KMS-11 (cell line): Measurements from ENCODE around the gene DYNLL1.

Experiments used
- H2AFZ ChIP-seq: fragments of 200-600 bp; sonication (generic); 2 replicates; pipeline ENCODE4 v1.6.1; 2016; ENCODE audit warnings: antibody characterized with exemption, mixed run types, low read depth
- H3K27ac ChIP-seq: fragments of 200-600 bp; sonication (generic); 2 replicates; pipeline ENCODE4 v1.6.1; 2016; ENCODE audit warnings: mild to moderate bottlenecking, mixed run types
- H3K27me3 ChIP-seq: fragments of 200-600 bp; sonication (generic); 2 replicates; pipeline ENCODE4 v1.6.1; 2017; ENCODE audit warnings: mild to moderate bottlenecking, low read depth, mixed run types, moderate library complexity; ENCODE audit not compliant: insufficient read depth
- H3K36me3 ChIP-seq: fragments of 200-600 bp; sonication (generic); 2 replicates; pipeline ENCODE4 v1.6.1; 2017; ENCODE audit warnings: mild to moderate bottlenecking, mixed run types; ENCODE audit not compliant: insufficient read depth
- H3K4me1 ChIP-seq: fragments of 200-600 bp; sonication (generic); 2 replicates; pipeline ENCODE4 v1.6.1; 2016; ENCODE audit warnings: mild to moderate bottlenecking, low read depth, mixed run types; ENCODE audit not compliant: poor library complexity, severe bottlenecking
- H3K4me2 ChIP-seq: fragments of 200-600 bp; sonication (generic); 2 replicates; pipeline ENCODE4 v1.7.0; 2016; ENCODE audit warnings: mild to moderate bottlenecking, mixed run types
- H3K4me3 ChIP-seq: fragments of 200-600 bp; sonication (generic); IDR thresholded peaks from 2 replicates; pipeline ENCODE4 v1.6.1; 2017; ENCODE audit warnings: low read depth, low read length, mixed read lengths; ENCODE audit not compliant: insufficient read depth
- H3K79me2 ChIP-seq: fragments of 200-600 bp; sonication (generic); 2 replicates; pipeline ENCODE4 v1.6.1; 2016; ENCODE audit warnings: low read depth, mixed run types; ENCODE audit not compliant: insufficient read depth
- H3K9ac ChIP-seq: fragments of 200-600 bp; sonication (generic); 2 replicates; pipeline ENCODE4 v1.6.1; 2016; ENCODE audit warnings: mild to moderate bottlenecking, mixed run types
- H4K20me1 ChIP-seq: fragments of 200-600 bp; sonication (generic); 2 replicates; pipeline ENCODE4 v1.6.1; 2016; ENCODE audit warnings: mild to moderate bottlenecking, mixed run types; ENCODE audit not compliant: insufficient read depth
- TF ChIP-seq, protein P1 (sequence below): fragments of 200-600 bp; sonication (generic); conservative IDR thresholded peaks from 2 replicates; pipeline ENCODE4 v1.6.1; 2017; ENCODE audit warnings: low read depth, mild to moderate bottlenecking, antibody characterized with exemption, low read length, moderate library complexity, mixed read lengths

DYNLL1 gene

DNA sequence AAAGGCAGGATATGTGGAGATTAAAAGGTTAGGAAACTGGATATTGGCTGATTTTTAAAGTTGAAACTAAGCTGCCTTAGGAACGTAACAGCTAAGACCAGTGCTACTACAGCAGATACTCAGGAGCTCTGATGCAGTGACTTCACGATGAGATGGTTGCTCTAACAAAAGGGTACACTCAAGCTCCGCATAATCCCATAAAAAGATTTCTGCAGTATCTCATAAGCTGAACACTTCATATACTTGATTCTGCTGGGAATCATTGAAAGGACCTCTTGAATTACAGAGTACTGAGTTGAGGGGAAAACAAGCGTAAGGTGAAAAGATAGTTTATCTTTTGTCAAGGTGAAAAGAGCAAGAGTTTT, 41.9 kb downstream of the DYNLL1 start:
- peak overlapping the region; percentile 97 for H3K4me2 ChIP-seq
- no peak overlapping the region for H2AFZ ChIP-seq
- H3K79me2 ChIP-seq, result peaks cover 85% of the 10 kb centered on the region
- H3K4me3 ChIP-seq, result no peak overlapping the region
- no peaks in the 10 kb centered on the region for H4K20me1 ChIP-seq
- peaks cover 70% of the 10 kb centered on the region for H3K4me1 ChIP-seq
- TF ChIP-seq, protein P1, sequence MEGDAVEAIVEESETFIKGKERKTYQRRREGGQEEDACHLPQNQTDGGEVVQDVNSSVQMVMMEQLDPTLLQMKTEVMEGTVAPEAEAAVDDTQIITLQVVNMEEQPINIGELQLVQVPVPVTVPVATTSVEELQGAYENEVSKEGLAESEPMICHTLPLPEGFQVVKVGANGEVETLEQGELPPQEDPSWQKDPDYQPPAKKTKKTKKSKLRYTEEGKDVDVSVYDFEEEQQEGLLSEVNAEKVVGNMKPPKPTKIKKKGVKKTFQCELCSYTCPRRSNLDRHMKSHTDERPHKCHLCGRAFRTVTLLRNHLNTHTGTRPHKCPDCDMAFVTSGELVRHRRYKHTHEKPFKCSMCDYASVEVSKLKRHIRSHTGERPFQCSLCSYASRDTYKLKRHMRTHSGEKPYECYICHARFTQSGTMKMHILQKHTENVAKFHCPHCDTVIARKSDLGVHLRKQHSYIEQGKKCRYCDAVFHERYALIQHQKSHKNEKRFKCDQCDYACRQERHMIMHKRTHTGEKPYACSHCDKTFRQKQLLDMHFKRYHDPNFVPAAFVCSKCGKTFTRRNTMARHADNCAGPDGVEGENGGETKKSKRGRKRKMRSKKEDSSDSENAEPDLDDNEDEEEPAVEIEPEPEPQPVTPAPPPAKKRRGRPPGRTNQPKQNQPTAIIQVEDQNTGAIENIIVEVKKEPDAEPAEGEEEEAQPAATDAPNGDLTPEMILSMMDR, result no peak
- H3K36me3 ChIP-seq, result no peaks in the 10 kb centered on the region
- H3K27ac ChIP-seq, result peak overlapping the region; percentile 93
- H3K9ac ChIP-seq, result peak overlapping the region; percentile 50; the same call in 1 of the 2 replicates
- H3K27me3 ChIP-seq, result no peaks in the 10 kb centered on the region

DNA sequence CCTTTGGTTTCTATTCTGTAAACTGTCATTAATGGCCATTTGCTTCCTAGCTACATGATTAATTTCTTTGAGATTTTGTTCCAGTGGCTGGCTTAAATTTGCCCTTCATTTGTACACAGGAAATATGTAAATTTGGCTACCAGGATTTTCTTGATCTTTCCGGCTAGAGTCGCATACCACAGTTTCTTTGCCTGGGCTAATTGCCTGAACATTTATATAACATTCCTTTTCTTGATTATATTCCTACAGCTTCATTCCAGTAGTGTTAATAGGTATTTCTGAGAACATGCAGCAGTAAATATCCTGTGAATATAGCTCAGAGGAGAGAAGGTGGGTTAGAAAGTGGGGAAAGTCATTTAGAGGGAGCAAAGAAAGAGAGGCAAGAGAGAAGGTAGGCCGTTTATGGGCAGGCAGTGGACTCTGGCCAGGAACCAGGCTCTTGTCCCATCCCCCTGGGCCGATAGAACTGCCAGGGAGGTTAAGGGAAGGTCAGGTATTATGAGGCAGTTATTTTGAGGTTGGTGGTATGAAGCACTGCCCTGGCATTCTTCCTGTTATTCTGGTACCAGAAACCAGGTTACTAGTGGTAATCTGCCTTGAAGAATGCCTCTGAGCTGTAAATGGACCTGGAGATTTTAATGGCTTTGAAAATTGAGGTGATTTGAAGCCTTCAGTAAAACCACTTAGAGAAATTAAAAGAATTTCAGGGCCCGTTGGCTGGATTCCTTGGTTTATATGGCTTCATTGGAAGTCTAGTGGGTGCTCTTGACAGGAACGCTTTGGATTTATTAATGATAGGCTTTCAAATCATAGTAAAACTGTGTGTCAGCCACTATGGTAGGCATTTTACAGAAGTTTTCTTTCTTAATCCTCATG, 42.6 kb downstream of the DYNLL1 start:
- TF ChIP-seq, protein P1, result no peak
- peaks cover 75% of the 10 kb centered on the region for H3K4me1 ChIP-seq
- H3K36me3 ChIP-seq, result no peaks in the 10 kb centered on the region
- peak overlapping the region; percentile 97 for H3K4me2 ChIP-seq
- no peak overlapping the region for H2AFZ ChIP-seq
- peak overlapping the region; percentile 50; the same call in 1 of the 2 replicates for H3K9ac ChIP-seq
- H3K4me3 ChIP-seq, result no peak overlapping the region
- H4K20me1 ChIP-seq, result no peaks in the 10 kb centered on the region
- H3K27ac ChIP-seq, result peak overlapping the region; percentile 93
- H3K79me2 ChIP-seq, result peaks cover 92% of the 10 kb centered on the region
- no peaks in the 10 kb centered on the region for H3K27me3 ChIP-seq

DNA sequence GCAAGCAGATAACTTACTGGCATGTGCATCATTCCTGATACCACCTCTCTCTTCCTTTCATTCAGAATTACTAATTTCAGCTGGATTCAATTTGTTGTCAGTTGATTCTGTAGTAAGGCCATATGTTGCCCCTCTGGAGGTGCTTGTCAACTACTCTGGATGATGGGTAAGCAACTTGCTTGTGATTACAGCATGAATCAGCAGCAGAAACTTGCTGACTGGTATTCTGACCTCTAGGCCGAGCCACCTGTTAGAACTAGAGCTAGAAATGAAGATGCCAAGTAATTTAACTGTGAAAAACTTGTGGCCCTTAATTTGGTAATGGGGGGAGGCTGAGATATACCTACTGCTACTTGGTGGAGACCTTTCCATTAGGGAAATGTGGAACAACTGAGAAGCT, 43.4 kb downstream of the DYNLL1 start:
- Histone ChIP-seq H3K36me3 (no peaks in the 10 kb centered on the region), H2AFZ (no peak overlapping the region), H3K27ac (peak overlapping the region; percentile 93), H3K79me2 (peaks cover 98% of the 10 kb centered on the region), H3K9ac (peak overlapping the region; percentile 51; the same call in 1 of the 2 replicates), H3K27me3 (no peaks in the 10 kb centered on the region), H4K20me1 (no peaks in the 10 kb centered on the region), H3K4me3 (no peak overlapping the region), H3K4me1 (peaks cover 77% of the 10 kb centered on the region), H3K4me2 (peak overlapping the region; percentile 97)
- TF ChIP-seq, protein P1, result no peak

DNA sequence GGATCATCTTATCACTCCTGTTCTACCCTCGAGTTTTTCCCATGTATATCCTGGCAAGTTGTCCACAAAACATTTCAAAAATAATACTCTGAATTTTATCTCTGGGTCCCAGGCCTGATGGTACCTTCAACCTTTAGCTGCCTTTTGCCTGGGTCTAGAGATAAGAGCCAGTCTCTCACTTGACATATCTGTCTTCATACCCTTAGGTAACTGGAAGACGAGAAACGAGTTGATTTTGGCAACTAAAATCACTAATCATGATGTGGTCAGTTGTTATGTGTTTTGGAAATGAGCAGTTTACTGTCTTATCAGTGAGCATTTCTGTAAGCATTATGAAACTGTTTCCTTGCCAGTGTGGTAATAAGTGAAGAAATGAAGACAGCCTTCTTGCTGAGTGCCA, 44.5 kb downstream of the DYNLL1 start:
- H3K9ac ChIP-seq, result peak overlapping the region; percentile 51; the same call in 1 of the 2 replicates
- H3K4me3 ChIP-seq, result no peak overlapping the region
- no peaks in the 10 kb centered on the region for H3K27me3 ChIP-seq
- H3K4me1 ChIP-seq, result peaks cover 77% of the 10 kb centered on the region
- no peak overlapping the region for H2AFZ ChIP-seq
- H3K4me2 ChIP-seq, result peak overlapping the region; percentile 97
- peaks cover 98% of the 10 kb centered on the region for H3K79me2 ChIP-seq
- H3K36me3 ChIP-seq, result no peaks in the 10 kb centered on the region
- H4K20me1 ChIP-seq, result no peaks in the 10 kb centered on the region
- peak overlapping the region; percentile 93 for H3K27ac ChIP-seq
- TF ChIP-seq, protein P1, result no peak
